Superior temporal gyrus (tissue), 1 donor: ENCODE data around the gene PPFIA2.

Experiments
- DNase-seq: peaks from one replicate; pipeline ENCODE4 v3.0.0-alpha.2; 2016; ENCODE audit errors: extremely low spot score

The PPFIA2 gene

DNA sequence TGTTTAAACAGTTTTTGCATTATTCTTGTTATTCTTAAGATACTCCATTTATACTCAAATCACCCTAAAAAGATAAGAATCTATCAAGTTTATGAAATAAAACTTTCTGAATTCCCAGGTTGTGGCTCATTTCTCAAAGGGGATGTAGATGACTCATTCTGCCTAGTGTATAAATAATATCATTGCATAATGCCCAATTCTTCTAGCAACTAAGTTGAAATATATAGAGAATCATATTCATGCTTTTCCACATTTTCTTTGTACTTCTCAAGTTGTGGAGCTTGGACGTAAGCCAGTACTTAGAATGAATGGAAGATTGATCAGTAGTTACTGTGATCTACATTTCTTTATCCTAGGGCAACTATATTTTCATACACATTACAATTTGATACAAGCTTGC is 201.1 kb downstream of the PPFIA2 start:
- no peak for DNase-seq

DNA sequence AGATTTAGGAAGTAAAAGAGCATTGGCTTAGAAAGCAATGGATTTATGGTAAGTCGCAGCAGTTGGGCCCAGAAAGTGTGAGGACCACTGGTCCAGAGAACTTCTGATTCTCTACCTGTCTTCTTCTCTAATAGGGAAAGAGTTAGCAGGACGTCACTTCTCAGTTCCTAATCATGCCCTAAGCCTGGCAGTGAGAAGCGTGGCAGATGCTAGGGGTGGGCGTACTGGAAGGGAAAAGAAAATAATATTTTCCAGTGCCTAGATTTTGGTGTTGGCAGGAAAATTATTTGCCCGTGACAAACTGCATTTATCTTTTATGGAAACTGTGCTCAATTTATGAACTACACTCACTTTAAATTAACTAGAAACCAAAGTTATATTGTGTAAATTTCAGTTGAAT is 212.3 kb downstream of the PPFIA2 start:
- DNase-seq = no peak

DNA sequence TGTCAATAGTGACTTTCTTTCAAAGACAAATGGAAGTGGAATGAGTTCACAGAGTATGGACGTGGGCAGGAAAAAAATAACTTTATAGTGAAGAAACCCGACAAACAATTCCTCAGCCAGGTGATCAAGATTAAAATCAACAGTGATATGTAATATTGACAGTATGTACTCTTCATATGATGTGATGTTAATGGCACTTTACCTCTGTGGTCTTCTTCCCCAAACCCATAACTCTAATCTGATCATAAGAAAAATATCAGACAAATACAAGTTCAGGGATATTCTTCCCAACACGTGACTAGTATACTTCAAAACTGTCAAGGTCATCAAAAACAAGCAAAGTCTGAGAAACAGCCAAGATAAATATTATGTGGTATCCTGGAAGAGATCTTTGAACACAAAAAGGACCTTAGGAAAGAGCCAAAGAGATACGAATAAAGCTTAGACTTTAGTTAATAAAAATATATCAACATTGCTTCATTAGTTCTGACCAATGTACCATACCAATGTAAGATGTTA is 215.5 kb downstream of the PPFIA2 start:
- no peak for DNase-seq

DNA sequence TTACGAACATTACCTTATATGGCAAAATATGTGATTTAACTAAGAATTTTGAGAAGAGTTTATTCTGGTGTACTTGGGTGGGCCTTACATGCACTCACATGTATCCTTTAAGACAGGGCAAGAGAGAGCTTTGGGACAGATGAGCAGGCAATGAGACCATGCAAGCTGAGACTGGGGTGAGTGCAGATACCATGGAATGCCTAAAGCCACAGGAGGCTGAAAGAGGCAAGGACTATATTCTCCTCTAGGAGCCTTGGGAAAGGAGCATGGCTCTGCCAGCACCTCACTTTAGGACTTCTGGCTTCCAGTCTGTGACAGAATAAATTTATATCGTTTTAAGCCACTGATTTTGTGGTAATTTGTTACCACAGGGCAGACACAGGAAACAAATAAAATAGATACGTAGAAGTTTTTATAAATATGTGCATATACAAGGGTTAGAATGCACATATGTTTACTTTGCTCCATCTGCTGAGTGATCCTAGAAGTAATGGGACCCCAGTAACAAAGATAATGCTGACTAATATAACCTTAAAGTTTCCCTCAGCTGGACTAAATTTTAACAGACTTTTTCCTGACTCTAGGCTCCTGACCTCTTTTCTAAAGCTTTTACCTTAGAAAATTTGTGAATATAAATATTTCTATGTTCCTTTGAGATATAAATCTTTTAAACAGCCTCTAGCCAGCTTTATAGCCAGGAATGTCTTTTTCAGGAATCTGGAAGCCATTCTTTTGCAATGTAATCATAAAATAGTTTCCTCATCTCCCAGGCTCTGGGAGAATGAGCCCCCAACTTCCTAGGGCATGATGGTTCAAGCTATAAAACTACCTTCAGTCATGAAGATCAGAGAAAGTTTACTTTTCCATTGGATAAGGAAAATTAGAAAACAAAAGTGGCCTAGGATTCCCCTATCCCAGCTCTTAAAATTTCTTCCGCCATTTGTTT is 216.8 kb downstream of the PPFIA2 start:
- no peak for DNase-seq

DNA sequence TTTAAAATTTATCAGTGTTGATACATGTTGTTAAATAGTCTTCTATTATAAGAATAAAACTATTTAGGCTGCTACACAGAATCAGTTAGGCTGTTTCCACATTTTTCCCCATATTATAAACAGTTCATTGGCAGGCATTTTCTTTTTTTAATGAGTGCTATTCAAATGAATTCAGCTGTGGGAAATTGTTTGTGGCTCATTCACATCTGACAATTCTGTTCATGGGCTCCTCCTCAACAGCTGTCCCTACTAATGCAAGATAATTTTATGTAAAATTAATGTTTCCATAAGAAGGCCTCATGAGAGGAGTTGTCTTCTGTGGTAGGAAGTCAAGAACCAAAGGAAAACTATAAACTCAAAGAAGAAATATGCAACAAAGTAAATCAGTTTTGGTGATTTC is 218.0 kb downstream of the PPFIA2 start:
- no peak for DNase-seq

DNA sequence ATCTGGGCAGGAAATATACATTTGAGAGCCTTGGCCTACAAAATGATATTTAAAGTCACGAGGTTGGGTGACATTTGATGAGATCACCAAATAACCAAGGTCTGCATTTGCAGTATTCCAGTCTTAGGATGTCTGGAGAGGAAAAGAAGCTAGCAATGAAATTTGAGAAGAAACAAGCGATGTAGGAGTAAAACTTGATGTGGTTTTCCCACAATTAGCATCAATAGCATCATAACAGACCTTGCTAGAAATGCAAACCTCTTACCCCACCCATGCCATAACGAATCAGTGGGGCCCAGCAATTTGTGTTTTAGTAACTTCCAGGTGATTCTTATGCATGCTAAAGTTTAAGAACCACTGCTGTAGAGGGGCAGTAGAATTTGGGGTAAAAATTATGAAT is 219.9 kb downstream of the PPFIA2 start:
- no peak for DNase-seq

DNA sequence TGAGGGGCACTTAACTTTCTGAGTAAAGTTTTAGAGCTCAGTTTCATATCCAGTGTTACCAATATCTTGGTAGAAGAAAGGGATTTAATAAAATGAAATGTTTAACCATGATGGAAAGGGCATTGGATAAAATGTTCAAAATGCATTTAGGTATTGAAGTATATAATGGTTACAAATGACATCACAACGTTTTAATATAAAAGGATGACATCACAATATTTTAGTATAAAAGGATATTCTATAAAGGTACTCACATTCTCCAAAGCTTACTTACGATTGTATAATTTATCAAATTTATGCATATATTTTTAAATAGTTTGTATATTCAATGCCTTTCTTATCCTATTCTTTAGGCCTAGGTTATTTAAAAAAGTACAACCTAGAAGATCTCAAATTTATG is 226.1 kb downstream of the PPFIA2 start:
- DNase-seq = no peak

DNA sequence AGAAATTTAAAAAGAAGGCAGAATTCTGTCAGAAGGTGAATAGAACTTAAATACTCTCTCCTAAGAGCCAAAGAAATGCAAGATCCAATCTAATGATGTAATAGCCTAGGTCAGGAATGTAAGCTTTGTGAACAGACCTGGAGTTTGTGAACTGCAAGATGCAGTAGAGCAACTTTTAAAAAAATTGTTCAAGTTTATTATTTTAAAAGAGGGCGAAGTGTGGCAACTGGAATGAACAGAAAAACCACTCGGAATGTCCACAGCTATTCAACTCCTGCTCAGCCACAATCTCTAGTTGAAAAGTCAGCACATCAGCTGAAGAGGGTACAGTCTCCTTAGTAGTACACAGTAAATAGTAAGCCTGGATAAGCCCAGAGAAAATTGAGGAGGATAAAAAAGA is 228.8 kb downstream of the PPFIA2 start:
- no peak for DNase-seq

DNA sequence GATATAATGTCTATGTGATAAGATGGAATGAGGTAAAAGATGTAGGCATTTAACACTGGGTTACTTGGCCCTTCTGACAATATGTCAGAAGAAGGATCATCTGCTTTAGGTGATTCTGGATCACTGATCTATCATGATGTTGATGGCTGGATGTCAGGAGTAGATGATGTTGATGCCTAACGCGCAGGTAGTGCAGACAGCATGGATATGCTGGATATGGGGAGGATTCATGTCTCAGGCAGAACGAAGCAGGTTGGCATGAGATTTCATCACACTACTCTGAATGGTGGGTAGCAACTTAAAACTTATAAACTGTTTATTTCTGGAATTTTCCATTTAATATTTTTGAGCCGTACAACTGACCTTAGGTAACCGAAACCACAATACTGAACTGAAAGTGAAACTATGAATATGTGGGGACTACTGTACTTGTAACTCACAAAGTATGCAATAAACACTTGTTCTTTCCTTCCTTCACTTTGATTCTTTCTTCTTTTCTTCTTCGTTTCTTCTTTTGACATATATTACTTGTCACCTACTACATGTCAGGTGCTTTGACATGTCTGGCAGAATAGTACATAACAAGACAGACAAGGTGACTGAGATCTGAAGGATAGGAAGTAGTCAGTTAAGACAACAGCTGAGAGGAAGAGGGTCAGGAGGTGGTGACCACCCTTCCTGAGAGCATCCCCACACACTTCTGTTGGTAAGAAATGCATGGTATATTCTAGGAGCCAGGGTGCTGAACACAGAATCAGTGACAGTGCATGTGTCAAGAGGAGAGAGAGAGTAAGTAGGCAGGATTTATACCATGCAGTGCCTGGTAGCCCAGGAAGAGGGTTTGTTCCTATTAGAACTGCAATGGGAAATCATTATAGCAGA is 238.8 kb downstream of the PPFIA2 start:
- DNase-seq = no peak

DNA sequence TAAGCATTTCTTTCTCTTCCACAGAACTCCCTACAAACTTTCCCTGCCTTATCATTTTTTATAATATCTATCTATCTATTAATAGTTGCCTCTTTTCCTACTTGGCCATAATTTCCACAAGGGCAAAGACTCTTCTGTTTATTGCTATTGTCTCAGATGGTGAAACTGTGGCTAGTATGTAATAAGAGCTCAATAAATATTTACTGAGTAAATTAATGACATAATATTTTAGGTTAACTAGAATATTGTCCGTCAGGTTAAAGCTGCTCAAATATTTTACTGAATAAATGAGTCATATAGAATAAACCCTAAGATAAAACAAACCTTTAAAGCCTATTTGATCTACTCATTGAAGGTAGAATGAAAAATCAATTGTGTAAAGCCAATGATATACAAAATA is 240.5 kb downstream of the PPFIA2 start:
- DNase-seq = no peak

DNA sequence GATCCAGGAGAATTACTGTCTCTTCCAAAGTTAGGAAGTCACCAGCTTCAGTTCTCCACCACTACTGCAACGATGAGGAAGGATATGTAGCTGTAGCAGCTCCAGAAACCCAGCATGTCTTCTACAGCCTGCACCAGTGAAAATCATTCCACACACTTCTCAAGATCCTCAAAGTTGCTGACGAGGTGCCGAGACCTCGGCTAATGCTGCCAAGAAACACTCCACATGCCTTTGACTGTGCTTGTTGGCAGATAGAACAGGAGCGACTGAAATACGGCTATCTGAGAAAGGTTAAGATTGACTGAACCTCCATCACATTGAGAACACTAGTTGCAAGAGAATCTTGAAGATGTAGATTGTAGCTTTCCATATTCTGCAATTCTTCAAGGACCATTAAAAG is 241.9 kb downstream of the PPFIA2 start:
- DNase-seq = no peak

DNA sequence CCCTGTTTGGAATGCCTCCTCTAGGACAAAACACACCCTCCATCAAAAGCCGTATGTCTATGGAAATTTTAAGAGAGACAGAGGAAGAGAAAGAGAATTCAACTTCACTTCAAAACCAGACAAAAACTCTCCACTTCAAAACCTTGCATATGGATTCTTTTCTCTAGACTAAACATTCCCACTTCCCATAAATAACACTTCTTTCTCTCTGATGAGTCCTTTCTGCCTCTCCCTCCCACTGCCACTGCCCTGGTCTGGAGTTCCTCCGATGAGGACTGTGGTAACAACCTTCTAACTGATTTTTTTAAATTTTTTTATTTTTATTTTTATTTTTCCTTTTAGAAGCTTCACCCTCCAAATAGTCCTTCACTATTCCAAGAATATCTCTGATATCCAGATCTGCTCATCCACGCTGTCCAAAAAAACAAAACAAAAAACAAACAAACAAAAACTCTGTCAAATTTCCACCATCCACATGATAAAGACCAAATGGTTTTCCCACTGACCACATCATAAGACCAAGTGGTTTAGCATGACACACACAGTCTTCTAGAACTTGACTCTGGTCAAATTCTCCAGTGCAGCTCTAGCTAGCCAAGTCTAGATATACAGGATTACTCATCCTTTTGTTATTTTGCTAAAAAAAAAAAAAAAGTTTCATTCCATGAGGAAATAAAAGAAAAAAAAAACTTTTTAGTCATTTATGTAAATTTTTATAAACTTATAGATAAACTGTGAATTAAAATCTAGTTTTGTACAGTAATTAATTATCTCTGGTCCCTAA is 256.0 kb downstream of the PPFIA2 start:
- no peak for DNase-seq

DNA sequence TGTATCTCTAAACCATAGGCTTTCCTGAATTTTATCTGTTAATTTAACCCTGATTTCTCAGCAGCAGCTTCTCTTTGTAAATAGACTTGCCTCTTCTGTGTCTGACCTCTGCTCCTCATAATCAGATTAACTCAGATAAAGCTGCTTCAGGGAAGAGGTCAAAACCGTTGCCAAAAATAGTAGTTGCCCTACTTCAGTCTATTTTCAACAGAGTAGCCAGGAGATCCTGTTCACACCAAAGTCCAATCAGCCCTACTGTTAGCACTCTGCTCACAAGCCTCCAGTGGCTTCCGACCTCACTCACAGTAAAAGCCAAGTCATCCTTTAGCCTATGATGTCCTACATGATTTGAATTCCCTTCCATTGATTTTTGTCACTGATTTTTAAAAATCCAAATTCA is 258.4 kb downstream of the PPFIA2 start:
- DNase-seq = no peak

DNA sequence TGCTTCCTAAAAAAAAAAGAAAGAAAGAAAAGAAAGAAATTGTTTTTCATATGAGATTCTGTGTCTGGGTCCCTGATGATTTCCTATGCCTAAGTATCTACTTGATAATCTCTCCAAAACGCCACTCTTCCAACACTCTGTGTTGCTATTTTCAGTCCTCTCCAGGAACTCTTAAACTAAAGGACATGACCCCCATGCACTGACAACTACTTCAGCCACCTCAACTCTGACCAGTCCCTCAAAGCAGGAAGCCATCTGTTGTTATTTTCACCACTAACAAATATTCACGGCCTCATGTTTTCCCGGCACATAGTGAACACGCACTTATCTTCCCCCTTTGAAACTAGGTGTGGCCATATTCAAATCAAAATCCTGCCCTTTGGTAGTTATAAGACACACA is 259.3 kb downstream of the PPFIA2 start:
- no peak for DNase-seq

DNA sequence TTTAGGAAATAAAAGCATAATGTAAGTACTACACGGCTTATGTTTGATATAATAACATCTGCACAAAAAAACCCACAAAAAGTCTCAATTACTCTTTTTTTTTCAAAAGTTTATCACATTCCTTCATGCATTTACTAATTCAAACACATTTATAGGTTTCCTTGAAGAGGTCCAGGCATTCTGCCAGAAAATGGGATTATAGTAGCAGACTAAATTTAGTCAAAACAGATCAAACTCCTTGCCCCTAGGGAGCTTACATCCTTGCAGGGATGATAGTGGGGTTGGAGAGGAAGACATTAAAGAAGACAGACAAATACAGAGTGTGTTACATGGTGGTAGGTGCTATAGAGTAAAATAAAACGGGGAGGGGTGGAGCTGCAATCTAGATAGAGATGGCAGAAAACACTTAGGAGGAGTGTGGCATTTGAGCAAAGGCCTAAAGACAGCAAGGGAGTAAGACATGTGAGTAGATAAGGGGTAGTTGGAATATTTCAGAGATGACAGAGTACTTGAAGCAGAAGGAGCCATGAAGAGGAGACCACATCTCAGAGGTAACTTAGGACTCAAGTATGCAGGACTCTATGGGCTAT is 266.9 kb downstream of the PPFIA2 start:
- no peak for DNase-seq

DNA sequence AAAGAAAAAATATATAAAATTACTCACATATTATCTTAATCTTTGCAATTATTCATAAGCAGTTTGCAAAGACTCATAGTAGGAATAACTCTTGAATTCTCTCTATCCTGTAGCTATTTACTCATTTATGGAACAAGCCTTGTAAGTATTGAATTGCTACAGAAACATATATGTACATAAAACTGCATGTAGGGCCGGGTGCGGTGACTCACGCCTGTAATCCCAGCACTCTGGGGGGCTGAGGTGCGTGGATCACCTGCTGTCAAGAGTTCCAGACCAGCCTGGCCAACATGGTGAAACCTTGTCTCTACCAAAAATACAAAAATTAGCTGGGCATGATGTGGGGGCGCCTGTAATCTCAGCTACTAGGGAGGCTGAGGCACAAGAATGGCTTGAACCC is 286.2 kb downstream of the PPFIA2 start:
- no peak for DNase-seq

DNA sequence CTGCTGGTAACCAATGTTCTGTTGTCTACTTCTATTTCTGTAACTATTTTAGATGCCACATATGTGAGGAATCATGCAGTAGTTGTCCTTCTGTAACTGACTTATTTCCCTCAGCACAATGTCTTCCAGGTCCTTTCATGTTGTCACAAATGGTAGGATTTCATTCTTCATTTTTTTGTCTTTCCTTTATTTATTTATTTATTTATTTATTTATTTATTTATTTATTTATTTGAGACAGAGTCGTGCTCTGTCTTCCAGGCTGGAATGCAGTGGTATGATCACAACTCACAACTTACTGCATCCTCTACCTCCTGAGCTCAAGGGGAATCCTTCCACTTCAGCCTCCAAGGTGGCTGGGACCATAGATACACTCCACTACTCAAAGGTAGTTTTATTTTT is 288.2 kb downstream of the PPFIA2 start:
- no peak for DNase-seq

DNA sequence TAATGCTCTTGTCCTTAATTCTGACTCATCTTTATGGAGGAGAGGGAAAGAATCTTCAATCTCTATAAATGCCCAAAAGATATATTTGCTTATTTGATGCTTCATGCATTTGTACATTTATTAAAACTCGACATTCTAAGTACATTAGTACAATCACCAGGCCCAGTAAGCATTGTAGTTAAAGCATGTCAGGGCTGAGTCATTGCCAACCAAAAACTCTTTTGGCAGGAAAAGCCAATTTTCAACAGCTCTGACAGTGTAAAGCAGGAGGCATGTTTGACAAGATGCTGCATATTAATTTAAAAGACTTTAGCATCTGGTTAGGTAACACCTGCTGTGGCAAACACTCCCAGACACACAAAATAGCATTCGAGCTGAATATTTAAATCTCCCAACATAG is 290.9 kb downstream of the PPFIA2 start:
- DNase-seq = peak; percentile 73

DNA sequence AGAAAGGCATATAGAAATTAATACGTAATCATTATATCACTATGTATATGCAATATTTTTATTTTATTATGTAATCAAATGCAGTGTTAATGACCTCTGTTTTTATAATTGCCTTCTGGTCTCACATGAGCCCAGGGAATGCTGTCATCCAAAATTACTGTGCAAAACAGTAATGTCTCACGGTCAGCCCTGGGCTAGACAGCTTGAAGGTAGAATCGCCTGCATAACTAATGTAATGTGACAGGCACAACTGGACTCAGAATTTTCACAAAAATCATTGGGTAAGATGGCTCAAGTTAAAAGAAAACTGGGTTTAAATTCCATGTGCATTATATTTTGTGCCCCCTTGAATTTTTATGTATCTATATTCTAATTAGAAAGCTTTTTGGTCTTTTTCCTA is 293.3 kb downstream of the PPFIA2 start:
- DNase-seq = no peak

DNA sequence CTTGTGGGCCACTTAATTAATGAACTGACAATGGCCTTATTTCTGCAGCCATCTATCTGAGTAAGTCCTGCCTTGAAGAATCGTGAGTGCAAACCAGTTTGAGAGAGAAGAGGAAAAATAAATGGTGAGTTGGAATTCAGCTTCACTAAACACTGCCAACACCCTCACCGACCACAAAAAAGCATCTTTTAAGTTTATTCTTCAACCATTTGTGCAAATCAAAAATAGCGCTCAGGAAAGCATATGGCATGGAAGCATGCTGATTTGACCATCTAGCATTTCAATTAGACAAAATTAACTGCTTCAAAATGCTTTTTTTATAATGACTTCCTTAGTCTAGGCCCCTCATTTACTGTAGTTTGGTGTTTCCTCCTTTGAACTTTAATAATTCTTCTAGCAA is 294.0 kb downstream of the PPFIA2 start:
- no peak for DNase-seq

DNA sequence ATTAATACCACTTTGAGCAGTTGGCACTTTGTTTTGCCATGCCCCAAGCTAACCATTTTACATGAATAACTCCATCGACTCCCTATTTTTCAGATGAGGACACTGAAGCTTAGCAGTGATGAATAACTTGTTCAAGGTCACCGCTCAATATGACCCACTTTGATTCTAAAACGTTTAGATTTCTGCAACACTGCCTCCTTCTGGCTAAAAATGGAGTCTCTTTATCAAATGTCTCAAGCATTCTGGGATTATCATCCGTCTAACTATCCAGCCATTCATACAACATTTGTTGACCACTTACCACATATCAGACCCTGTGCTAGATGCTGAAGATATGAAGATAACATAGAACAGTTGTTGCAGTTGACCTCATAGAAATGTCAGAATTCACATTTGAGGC is 298.0 kb downstream of the PPFIA2 start:
- DNase-seq = no peak
